Measurements from ENCODE around the gene USP6. TPM values are rescaled to one million over a fixed set of nuclear protein-coding genes. Genes with fewer than 3 reads are reported as not detected.

Gene USP6
- total and polyA plus RNA-seq, 2 of the 4 experiments (the other 2 are of a cell fraction), result 0.02 TPM; not detected in 1

DNA sequence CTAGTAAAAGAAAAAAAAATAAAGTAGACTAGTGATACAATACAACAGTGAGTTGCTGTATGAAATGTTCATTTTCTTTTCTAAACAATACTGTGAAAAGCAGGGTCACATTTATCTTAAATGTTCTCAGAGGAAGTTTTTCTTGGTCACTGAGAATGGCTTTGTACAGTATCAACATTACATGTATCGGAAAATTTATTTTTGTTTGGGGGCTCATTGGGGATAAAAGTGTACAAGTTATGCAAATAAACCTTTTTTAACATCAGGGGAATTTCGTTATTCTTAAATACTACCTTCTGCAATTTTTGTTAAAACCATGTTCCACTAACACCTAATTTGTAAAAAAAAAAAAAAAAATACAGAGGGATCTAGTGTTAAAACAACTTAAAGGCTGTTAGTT, 84.5 kb downstream of the USP6 start:
- Histone ChIP-seq H3K4me3 (ENCODE audit: insufficient read depth, low read depth, low read length) (no peak overlapping the region), H3K9ac (ENCODE audit: low read depth, low read length) (no peak overlapping the region), H3K18ac (ENCODE audit: low read depth, low read length) (no peak overlapping the region), H3K27ac (ENCODE audit: insufficient read depth, low read length) (no peak overlapping the region), H3K56ac (ENCODE audit: extremely low read depth, insufficient read depth, low read length) (no peak overlapping the region), H2BK20ac (ENCODE audit: low read depth, low read length) (no peak overlapping the region), H4K91ac (ENCODE audit: insufficient read depth, low read depth, low read length) (no peak overlapping the region), H3K36me3 (ENCODE audit: control insufficient read depth, insufficient read depth, low read length) (no peaks in the 10 kb centered on the region), H2BK15ac (ENCODE audit: low read depth, low read length) (no peak overlapping the region), H2AK9ac (replicated peaks; ENCODE audit: low read depth, low read length, poor library complexity) (no peak overlapping the region), H3K4ac (ENCODE audit: low read depth, low read length) (no peak overlapping the region), H3K4me1 (ENCODE audit: control insufficient read depth, insufficient read depth, low read length) (peaks cover 4% of the 10 kb centered on the region; the same call in 1 of the 2 replicates), H3K14ac (replicated peaks; ENCODE audit: low read depth, low read length) (no peak overlapping the region), H3K27me3 (ENCODE audit: control insufficient read depth, insufficient read depth, low read length) (no peaks in the 10 kb centered on the region), H2AK5ac (ENCODE audit: low read depth, low read length) (no peak overlapping the region), H3K79me1 (ENCODE audit: low read depth in 1 of 2, low read length in 2 of 2) (peaks cover 0 to 3% of the 10 kb centered on the region in 2 experiments; a peak in 2 of 4 replicates), H4K8ac (ENCODE audit: low read depth in 2 of 2, low read length in 2 of 2) (no peak overlapping the region), H4K20me1 (ENCODE audit: insufficient read depth, low read length) (no peaks in the 10 kb centered on the region), H4K5ac (ENCODE audit: low read depth, low read length) (no peak overlapping the region), H3K23ac (ENCODE audit: low read depth, low read length) (no peak overlapping the region), H3K9me3 (ENCODE audit: control insufficient read depth, insufficient read depth, low read length) (no peaks in the 10 kb centered on the region), H2AFZ (replicated peaks; ENCODE audit: low read length, poor library complexity) (no peak overlapping the region), H3K4me2 (ENCODE audit: low read depth, low read length) (no peak overlapping the region), H3K9me1 (ENCODE audit: insufficient read depth, low read length) (peaks cover 3% of the 10 kb centered on the region; the same call in 1 of the 2 replicates), H2BK120ac (ENCODE audit: low read depth, low read length) (no peak overlapping the region), H2BK5ac (ENCODE audit: low read depth, low read length, poor library complexity, severe bottlenecking) (no peak overlapping the region)
- DNase-seq, result no peak
- CTCF ChIA-PET, result interaction anchor here (0.6 kb wide), 1 partner anchor 47 kb away, joined by 5 read pairs; no protein-coding TSS in a partner anchor
- BruUV-seq (replicated peaks), result no TSS peak
- WGBS, 2 experiments (ENCODE audit: extremely low coverage in 2 of 2, insufficient read length in 1 of 2), result no CpG with 5 or more reads among the region's 2 CpGs
- TF ChIP-seq MXI1 (IDR thresholded peaks at IDR 0.05; ENCODE audit: borderline replicate concordance, low read depth, low read length) (no peak), NFE2L2 (IDR thresholded peaks at IDR 0.05; ENCODE audit: low read depth, low read length) (no peak), USF2 (IDR thresholded peaks at IDR 0.05; ENCODE audit: low read depth, low read length) (no peak), RAD21 (IDR thresholded peaks at IDR 0.05; ENCODE audit: low read length) (no peak), SMC3 (IDR thresholded peaks at IDR 0.05; ENCODE audit: low read depth, low read length) (no peak), RFX5 (IDR thresholded peaks at IDR 0.05; ENCODE audit: low read depth, low read length) (no peak), POLR2A (IDR thresholded peaks at IDR 0.05; ENCODE audit: low read depth, low read length) (no peak), CEBPB (IDR thresholded peaks at IDR 0.05; ENCODE audit: low read depth, low read length) (no peak), MAZ (IDR thresholded peaks at IDR 0.05; ENCODE audit: borderline replicate concordance, low read depth, low read length) (no peak), MAFK (IDR thresholded peaks at IDR 0.05; ENCODE audit: low read depth, low read length) (no peak), FOS (IDR thresholded peaks at IDR 0.05; ENCODE audit: low read depth, low read length) (no peak), BHLHE40 (IDR thresholded peaks at IDR 0.05; ENCODE audit: low read depth, low read length) (no peak), RCOR1 (IDR thresholded peaks at IDR 0.05; ENCODE audit: insufficient replicate concordance, low read length) (no peak), CHD1 (IDR thresholded peaks at IDR 0.05; ENCODE audit: low read depth, low read length) (no peak), CTCF (conservative IDR thresholded peaks at IDR 0.05; ENCODE audit: low read depth, low read length) (no peak)
- TF ChIP-seq, protein P1, sequence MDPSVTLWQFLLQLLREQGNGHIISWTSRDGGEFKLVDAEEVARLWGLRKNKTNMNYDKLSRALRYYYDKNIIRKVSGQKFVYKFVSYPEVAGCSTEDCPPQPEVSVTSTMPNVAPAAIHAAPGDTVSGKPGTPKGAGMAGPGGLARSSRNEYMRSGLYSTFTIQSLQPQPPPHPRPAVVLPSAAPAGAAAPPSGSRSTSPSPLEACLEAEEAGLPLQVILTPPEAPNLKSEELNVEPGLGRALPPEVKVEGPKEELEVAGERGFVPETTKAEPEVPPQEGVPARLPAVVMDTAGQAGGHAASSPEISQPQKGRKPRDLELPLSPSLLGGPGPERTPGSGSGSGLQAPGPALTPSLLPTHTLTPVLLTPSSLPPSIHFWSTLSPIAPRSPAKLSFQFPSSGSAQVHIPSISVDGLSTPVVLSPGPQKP (IDR thresholded peaks at IDR 0.05; ENCODE audit: borderline replicate concordance, low read depth, low read length), result no peak
- dilution Hi-C loops (cut with HindIII; ENCODE audit: low sequenced_read_pairs, unreplicated experiment), result no loop called here
- in situ Hi-C loops (cut with MboI; ENCODE audit: low sequenced_read_pairs), result no loop called here
- no peak for ATAC-seq (ENCODE audit: low read depth)
- intact Hi-C loops (cut with micrococcal nuclease), result loop anchor here (10.0 kb wide), 1 partner anchor 74 kb away; no protein-coding TSS in a partner anchor
- POLR2A ChIA-PET (ENCODE audit: unreplicated experiment), result no interaction called here

Data from IMR-90 (cell line).